ENCODE measurements around the gene PCMTD2. TPM values are rescaled to one million over a fixed set of nuclear protein-coding genes. Genes with fewer than 3 reads are reported as not detected.
"Not testable (repeated sequence)": the region's sequence is repeated elsewhere in the genome, so short reads cannot be mapped to it uniquely, and the experiment has no call there.

PCMTD2 gene
- total RNA-seq, 2 experiments from 2014 or later: 32.7 to 37.8 TPM

DNA sequence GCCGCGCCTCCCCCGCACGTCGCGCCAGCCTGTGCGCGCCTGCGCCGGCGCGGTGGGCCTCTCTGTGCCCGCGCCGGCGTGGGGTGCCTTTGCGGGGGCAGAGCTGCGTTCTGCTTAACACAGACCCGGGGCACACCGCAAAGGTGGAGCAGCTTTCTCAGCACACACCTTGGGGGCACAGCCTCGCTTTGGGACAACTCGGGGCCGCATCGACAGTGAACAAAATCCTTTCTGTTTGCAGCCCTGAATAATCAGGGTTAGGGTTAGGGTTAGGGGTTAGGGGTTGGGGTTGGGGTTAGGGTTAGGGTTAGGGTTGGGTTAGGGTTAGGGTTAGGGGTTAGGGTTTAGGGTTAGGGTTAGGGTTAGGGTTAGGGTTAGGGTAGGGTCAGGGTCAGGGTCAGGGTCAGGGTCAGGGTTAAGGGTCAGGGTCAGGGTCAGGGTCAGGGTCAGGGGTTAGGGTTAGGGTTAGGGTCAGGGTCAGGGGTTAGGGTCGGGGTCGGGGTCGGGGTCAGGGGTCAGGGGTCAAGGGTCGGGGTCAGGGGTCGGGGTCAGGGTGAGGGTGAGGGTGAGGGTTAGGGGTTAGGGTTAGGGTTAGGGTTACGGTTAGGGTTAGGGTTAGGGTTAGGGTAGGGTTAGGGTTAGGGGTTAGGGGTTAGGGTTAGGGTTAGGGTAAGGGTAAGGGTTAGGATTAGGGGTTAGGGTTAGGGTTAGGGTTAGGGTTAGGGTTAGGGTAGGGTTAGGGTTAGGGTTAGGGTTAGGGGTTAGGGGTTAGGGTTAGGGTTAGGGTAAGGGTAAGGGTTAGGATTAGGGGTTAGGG lies 31.1 kb downstream of the PCMTD2 start:
- H3K36me3 Mint-ChIP-seq (ENCODE audit: low read depth); H3K4me1 Mint-ChIP-seq; H3K4me3 Mint-ChIP-seq; intact Hi-C loops (cut with DNase I, micrococcal nuclease); ATAC-seq; H3K27me3 Mint-ChIP-seq; H3K9me3 Mint-ChIP-seq (ENCODE audit: low read depth); H3K27ac Mint-ChIP-seq; POLR2A ChIA-PET: not testable (repeated sequence)
- CTCF ChIA-PET: interaction anchor here (0.6 to 2.2 kb wide), 9 partner anchors 12 to 306 kb away, joined by 3 to 24 read pairs (median 5); partner anchors contain the start of genes PCMTD2, PRPF6 and RGS19
- peak; percentile 27 for DNase-seq

DNA sequence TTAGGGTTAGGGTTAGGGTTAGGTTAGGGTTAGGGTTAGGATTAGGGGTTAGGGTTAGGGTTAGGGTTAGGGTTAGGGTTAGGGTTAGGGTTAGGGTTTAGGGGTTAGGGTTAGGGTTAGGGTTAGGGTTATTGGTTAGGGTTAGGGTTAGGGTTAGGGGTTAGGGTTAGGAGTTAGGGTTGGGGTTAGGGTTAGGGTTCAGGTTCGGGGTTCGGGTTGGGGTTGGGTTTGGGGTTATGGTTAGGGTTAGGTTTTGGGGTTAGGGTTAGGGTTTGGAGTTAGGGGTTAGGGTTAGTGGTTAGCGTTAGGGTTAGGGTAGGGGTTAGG lies 31.7 kb downstream of the PCMTD2 start:
- H3K4me1 Mint-ChIP-seq; DNase-seq; CTCF ChIA-PET; ATAC-seq; POLR2A ChIA-PET; intact Hi-C loops (cut with DNase I, micrococcal nuclease); H3K4me3 Mint-ChIP-seq; H3K27ac Mint-ChIP-seq; H3K27me3 Mint-ChIP-seq; H3K36me3 Mint-ChIP-seq (ENCODE audit: low read depth); H3K9me3 Mint-ChIP-seq (ENCODE audit: low read depth): not testable (repeated sequence)

DNA sequence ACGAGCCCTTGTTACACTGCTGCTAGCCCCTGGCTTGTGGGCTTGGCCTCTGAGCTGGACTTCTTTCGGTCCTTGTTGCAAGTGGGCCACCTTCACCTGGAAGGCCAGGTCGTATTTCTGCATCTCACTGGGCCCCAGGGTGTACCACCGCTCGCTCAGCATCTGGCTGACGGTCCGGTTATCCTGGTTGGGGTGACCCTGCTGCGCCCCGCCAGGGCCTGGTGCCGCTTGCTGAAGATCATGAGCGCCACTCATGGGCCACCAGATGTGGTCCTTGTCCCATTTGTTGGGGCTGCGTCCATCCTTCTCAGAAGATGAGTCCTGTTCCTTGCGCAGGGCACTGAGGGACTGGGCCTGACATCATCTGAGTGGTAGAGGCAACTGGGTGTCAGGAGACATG lies 36.6 kb downstream of the PCMTD2 start:
- CTCF ChIA-PET; H3K27ac Mint-ChIP-seq; H3K4me1 Mint-ChIP-seq; ATAC-seq; H3K27me3 Mint-ChIP-seq; H3K36me3 Mint-ChIP-seq (ENCODE audit: low read depth); H3K9me3 Mint-ChIP-seq (ENCODE audit: low read depth); H3K4me3 Mint-ChIP-seq; intact Hi-C loops (cut with DNase I, micrococcal nuclease); POLR2A ChIA-PET; DNase-seq: not testable (repeated sequence)

DNA sequence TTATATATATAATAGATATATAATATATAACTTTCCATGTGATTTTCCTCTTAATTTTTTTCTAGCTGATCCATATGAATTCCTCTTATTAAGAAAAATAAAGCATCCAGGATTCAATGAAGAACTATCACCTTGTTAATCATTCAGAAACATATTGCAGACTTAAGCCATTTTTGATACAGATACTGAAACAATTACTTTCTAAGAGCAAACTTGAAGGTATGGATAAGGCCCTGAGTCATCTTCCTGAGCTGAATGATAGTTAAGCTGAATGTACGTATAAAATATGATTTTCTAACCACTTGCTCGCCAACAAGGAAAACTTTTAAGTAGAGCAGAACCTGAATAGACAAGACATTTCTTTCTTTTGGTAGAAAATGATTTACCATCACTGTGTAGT lies 47.5 kb downstream of the PCMTD2 start:
- not testable (repeated sequence) for H3K9me3 Mint-ChIP-seq (ENCODE audit: low read depth)

DNA sequence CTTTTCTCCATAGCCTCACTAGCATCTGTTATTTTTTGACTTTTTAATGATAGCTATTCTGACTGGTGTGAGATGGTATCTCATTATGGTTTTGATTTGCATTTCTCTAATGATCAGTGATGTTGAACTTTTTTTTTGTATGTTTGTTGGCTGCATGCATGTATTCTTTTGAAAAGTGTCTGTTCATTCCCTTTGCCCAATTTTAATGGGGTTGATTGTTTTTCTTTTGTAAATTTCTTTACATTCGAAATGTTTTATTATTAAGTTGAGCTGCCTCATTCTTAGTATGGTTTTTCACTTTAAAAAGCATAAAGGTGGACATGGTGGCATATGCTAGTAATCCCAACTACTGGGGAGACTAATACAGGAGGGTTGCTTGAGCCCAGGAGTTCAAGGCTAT lies 58.2 kb downstream of the PCMTD2 start:
- H3K36me3 Mint-ChIP-seq (ENCODE audit: low read depth); POLR2A ChIA-PET: not testable (repeated sequence)

More for the DNA sequence above, 47.5 kb downstream of the PCMTD2 start:
- H3K4me3 Mint-ChIP-seq; intact Hi-C loops (cut with DNase I, micrococcal nuclease); H3K4me1 Mint-ChIP-seq; H3K27me3 Mint-ChIP-seq; CTCF ChIA-PET; POLR2A ChIA-PET; H3K36me3 Mint-ChIP-seq (ENCODE audit: low read depth); H3K27ac Mint-ChIP-seq; ATAC-seq; DNase-seq: not testable (repeated sequence)

DNA sequence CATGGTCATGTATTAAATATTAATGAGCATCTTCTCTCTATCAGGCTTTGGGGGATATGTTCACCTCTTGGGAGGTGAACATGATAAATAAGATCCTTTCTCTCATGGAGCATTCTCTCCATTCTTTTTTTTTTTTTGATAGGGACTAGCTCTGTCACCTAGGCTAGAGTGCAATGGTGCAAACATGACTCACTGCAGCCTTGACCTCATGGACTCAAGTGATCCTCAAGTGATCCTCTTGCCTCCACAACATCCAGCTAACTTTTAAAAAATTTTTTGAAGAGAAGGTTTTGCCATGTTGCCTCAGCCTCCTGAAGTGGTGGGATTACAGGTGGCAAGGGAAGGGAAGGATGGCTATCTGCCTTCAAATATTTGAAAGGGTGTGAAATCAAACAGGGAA lies 59.8 kb downstream of the PCMTD2 start:
- H3K27ac Mint-ChIP-seq; H3K4me1 Mint-ChIP-seq; intact Hi-C loops (cut with DNase I, micrococcal nuclease); CTCF ChIA-PET; POLR2A ChIA-PET; DNase-seq; ATAC-seq; H3K36me3 Mint-ChIP-seq (ENCODE audit: low read depth); H3K9me3 Mint-ChIP-seq (ENCODE audit: low read depth); H3K4me3 Mint-ChIP-seq: not testable (repeated sequence)
- H3K27me3 Mint-ChIP-seq: peaks cover 13% of the 10 kb centered on the region

More for the DNA sequence above, 58.2 kb downstream of the PCMTD2 start:
- DNase-seq; H3K4me1 Mint-ChIP-seq; intact Hi-C loops (cut with DNase I, micrococcal nuclease); H3K27ac Mint-ChIP-seq; H3K9me3 Mint-ChIP-seq (ENCODE audit: low read depth); ATAC-seq; CTCF ChIA-PET; H3K27me3 Mint-ChIP-seq; H3K4me3 Mint-ChIP-seq: not testable (repeated sequence)

DNA sequence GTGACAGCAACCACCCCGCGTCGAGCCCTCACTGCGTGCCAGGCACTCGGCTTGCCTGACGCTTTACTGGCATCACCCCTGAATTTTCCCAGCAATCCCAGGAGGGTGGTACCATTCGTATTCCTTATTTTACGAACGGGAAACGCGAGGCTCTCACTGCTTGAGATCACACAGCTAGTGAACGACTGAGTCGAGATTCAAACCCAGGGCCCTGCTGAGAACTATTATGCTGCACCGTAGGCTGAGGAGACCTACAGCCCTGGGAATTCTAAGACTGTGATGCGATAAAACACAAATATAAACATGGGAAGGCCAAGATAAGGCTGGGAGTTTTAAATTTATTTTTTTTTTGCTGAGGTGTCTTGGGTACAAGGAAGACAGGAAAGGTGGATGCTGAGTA lies 60.3 kb downstream of the PCMTD2 start:
- ATAC-seq; H3K36me3 Mint-ChIP-seq (ENCODE audit: low read depth); H3K9me3 Mint-ChIP-seq (ENCODE audit: low read depth); H3K4me3 Mint-ChIP-seq; intact Hi-C loops (cut with DNase I, micrococcal nuclease); POLR2A ChIA-PET; DNase-seq; H3K4me1 Mint-ChIP-seq; CTCF ChIA-PET; H3K27ac Mint-ChIP-seq: not testable (repeated sequence)
- peaks cover 13% of the 10 kb centered on the region for H3K27me3 Mint-ChIP-seq

DNA sequence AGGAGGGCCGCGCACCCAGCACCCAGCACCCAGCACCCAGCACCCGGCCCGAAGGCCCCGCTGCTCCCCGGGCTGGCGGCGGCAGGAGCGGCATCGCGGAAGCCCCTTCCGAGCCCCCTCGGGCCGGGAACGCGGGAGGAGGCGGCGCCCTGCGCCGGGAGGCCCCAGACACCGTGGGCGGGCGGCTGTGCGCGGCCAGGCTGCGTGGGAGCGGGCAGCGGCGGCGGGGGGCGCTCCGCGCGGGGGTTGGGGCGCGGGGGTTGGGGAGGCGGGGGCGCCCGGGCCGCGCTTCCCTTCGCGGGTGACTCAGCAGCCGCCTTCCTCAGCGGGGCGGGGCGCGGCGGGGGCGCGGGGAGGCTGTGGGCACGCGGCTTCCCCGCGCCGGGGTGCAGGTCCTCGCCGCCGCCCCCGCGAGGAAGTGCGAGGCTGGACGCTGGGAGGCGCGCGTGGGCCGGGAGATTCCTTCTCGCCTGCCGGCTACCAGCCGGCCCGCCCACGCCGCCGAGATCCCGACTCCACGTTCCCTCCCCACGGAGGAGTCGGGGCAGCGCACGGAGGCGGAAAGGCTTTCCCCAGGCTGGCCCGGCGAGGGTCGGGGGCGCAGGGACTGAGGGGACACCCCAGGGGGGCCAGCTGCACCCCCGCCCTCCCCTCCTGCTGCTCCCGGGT lies 61.0 kb downstream of the PCMTD2 start:
- peak; percentile 31 for DNase-seq
- CTCF ChIA-PET; H3K4me1 Mint-ChIP-seq; H3K27ac Mint-ChIP-seq; H3K9me3 Mint-ChIP-seq (ENCODE audit: low read depth); H3K4me3 Mint-ChIP-seq; intact Hi-C loops (cut with DNase I, micrococcal nuclease); POLR2A ChIA-PET; H3K36me3 Mint-ChIP-seq (ENCODE audit: low read depth); ATAC-seq: not testable (repeated sequence)
- H3K27me3 Mint-ChIP-seq: peaks cover 13% of the 10 kb centered on the region

DNA sequence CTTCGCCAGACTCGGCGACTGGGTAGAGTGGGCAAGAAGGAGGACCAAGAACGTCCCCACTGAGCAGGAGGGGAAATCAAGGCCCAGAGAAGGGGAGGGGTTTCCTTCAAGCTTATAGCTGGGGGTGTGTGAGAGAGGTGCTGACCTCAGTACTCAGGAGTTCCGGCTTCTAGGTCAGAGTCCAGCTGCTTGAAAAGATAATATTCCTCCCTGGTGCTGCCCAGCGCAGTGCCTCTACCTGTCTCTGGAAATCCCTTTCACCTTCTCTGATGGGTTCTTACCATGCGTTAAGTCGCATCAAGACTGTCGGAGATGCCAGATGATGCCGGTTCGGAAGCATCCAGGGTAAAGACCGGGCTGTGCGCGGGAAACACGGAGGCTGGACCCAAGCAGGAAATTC lies 61.8 kb downstream of the PCMTD2 start:
- H3K4me3 Mint-ChIP-seq; H3K27ac Mint-ChIP-seq; DNase-seq; H3K4me1 Mint-ChIP-seq; POLR2A ChIA-PET; H3K36me3 Mint-ChIP-seq (ENCODE audit: low read depth); ATAC-seq; H3K9me3 Mint-ChIP-seq (ENCODE audit: low read depth); CTCF ChIA-PET; intact Hi-C loops (cut with DNase I, micrococcal nuclease): not testable (repeated sequence)
- H3K27me3 Mint-ChIP-seq: peaks cover 13% of the 10 kb centered on the region

DNA sequence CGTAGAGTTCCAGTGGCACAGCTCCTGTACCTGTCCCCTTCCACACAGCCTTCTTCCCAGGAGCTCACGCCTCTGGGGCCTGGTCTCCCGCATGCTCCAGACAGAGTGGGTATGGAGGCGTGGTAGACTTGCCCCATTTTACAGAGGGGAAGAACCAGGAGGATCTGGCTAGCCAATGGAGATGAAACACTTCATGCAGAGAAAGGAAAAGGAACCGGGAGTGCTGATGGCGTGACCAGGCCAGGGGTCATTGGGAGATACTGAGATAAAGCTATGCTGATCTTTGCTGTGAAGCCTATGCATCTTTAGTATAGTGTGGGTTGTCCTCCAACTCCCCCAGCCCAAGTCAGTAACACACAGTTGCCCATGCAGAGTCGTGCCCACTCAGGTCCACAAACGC lies 62.5 kb downstream of the PCMTD2 start:
- CTCF ChIA-PET; H3K36me3 Mint-ChIP-seq (ENCODE audit: low read depth); H3K4me3 Mint-ChIP-seq; intact Hi-C loops (cut with DNase I, micrococcal nuclease); H3K9me3 Mint-ChIP-seq (ENCODE audit: low read depth); POLR2A ChIA-PET; H3K4me1 Mint-ChIP-seq; DNase-seq; ATAC-seq; H3K27ac Mint-ChIP-seq: not testable (repeated sequence)
- H3K27me3 Mint-ChIP-seq: peaks cover 16% of the 10 kb centered on the region

DNA sequence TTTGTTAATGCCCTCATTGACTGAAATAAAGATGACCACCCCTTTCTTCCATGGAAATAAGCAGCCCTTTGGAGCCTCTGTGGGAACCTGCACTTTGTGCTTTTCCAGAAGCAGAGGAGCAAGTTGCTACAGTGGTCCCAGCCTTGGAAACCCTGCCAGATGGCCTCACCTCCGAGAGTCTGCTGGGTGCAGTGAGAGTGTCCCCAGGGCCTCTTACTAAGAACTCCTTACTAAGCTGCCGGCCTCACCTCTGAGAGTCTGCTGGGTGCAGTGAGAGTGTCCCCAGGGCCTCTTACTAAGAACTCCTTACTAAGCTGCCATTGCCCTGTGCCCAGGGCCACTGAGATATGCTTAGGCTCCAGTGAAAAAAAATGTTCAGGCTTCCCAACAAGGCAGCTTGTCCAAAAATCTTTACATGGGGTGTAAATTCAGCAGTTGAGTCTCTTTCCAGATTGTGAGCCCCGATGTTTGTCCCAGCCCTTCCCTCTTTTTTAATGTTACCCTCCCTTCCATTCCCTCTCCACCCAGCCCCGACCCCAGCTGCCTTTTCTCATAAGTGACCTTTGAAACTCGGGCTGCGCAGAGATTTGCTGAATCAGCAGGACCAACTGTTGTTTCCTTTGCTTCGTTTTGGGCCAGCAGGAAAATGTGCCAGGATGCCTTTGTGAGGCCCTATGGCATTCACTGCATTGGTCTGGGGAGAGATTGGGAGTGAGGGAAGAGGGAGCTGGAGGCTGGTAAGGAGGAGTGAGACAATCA lies 66.7 kb downstream of the PCMTD2 start:
- ATAC-seq; H3K36me3 Mint-ChIP-seq (ENCODE audit: low read depth); H3K9me3 Mint-ChIP-seq (ENCODE audit: low read depth); CTCF ChIA-PET; H3K27ac Mint-ChIP-seq; DNase-seq; H3K4me1 Mint-ChIP-seq; H3K4me3 Mint-ChIP-seq; intact Hi-C loops (cut with DNase I, micrococcal nuclease); POLR2A ChIA-PET: not testable (repeated sequence)
- H3K27me3 Mint-ChIP-seq: peaks cover 31% of the 10 kb centered on the region
